ENCODE measurements around the gene TIMM22. TPM values are rescaled to one million over a fixed set of nuclear protein-coding genes. Genes with fewer than 3 reads are reported as not detected.

Gene TIMM22
- total RNA-seq (10 to 100 TPM; 13.7 to 49.0 (median 15.3) TPM), polyA plus RNA-seq (10 to 100 TPM in 1 of 3 donors, 1 to 10 TPM in 2; 7.8 to 17.8 (median 8.4) TPM)
- long read RNA-seq, donor 1, transcript TIMM22-201 (4 exons, 3,194 nt): major isoform, 26 of 34 reads
- long read RNA-seq, donor 1, partial matches to known transcripts: 8 of 34 reads
- long read RNA-seq, donor 1, other reads (novel, unspliced or antisense): 0 of 34 reads
- long read RNA-seq, donor 2, transcript TIMM22-201 (4 exons, 3,194 nt): major isoform, 17 of 28 reads
- long read RNA-seq, donor 2, partial matches to known transcripts: 11 of 28 reads
- long read RNA-seq, donor 2, other reads (novel, unspliced or antisense): 0 of 28 reads
- long read RNA-seq, donor 3, transcript TIMM22-201 (4 exons, 3,194 nt): major isoform, 14 of 14 reads
- long read RNA-seq, donor 3, partial matches to known transcripts: 0 of 14 reads
- long read RNA-seq, donor 3, other reads (novel, unspliced or antisense): 0 of 14 reads
- long read RNA-seq, donor 4, transcript TIMM22-201 (4 exons, 3,194 nt): major isoform, 54 of 55 reads
- long read RNA-seq, donor 4, partial matches to known transcripts: 0 of 55 reads
- long read RNA-seq, donor 4, other reads (novel, unspliced or antisense): 1 of 55 reads
- long read RNA-seq, donor 5, transcript TIMM22-201 (4 exons, 3,194 nt): major isoform, 79 of 82 reads
- long read RNA-seq, donor 5, partial matches to known transcripts: 3 of 82 reads
- long read RNA-seq, donor 5, other reads (novel, unspliced or antisense): 0 of 82 reads
- long read RNA-seq, donor 6, transcript TIMM22-201 (4 exons, 3,194 nt): major isoform, 23 of 28 reads
- long read RNA-seq, donor 6, partial matches to known transcripts: 5 of 28 reads
- long read RNA-seq, donor 6, other reads (novel, unspliced or antisense): 0 of 28 reads
- long read RNA-seq, donor 7, transcript TIMM22-201 (4 exons, 3,194 nt): major isoform, 12 of 12 reads
- long read RNA-seq, donor 7, partial matches to known transcripts: 0 of 12 reads
- long read RNA-seq, donor 7, other reads (novel, unspliced or antisense): 0 of 12 reads
- long read RNA-seq, donor 8, transcript TIMM22-201 (4 exons, 3,194 nt): major isoform, 35 of 40 reads
- long read RNA-seq, donor 8, partial matches to known transcripts: 5 of 40 reads
- long read RNA-seq, donor 8, other reads (novel, unspliced or antisense): 0 of 40 reads
- long read RNA-seq, donor 9, transcript TIMM22-201 (4 exons, 3,194 nt): major isoform, 18 of 18 reads
- long read RNA-seq, donor 9, partial matches to known transcripts: 0 of 18 reads
- long read RNA-seq, donor 9, other reads (novel, unspliced or antisense): 0 of 18 reads
- long read RNA-seq, donor 10, transcript TIMM22-201 (4 exons, 3,194 nt): major isoform, 16 of 27 reads
- long read RNA-seq, donor 10, partial matches to known transcripts: 11 of 27 reads
- long read RNA-seq, donor 10, other reads (novel, unspliced or antisense): 0 of 27 reads

GRCh38 chr17:996554-997344, at the start of gene TIMM22:
TSS of gene TIMM22 (plus strand) at chr17:997129. CDS start at chr17:997143, 14 bp downstream.
- Histone ChIP-seq H3K36me3 (replicated peaks in 1 of 2) (peaks cover 0 to 24% of the 10 kb centered on the region in 2 donors), H3K27ac (peak within 1 kb of the TSS; percentile 22 to 93 (median 85)), H3K4me3 (peak within 1 kb of the TSS; percentile 48 to 97 (median 72)), H3K4me1 (replicated peaks in 1 of 2) (peaks cover 10 to 34% of the 10 kb centered on the region in 2 donors), H3K27me3 (no peaks in the 10 kb centered on the region), H3K9me3 (replicated peaks in 1 of 3) (no peaks in the 10 kb centered on the region)
- intact Hi-C loops (cut with DNase I): no loop called here
- peak; percentile 78 to 81 for TF ChIP-seq POLR2A (IDR thresholded peaks at IDR 0.05)
- peak; percentile 88 to 97 (median 90) for TF ChIP-seq CTCF (IDR thresholded peaks at IDR 0.05)
- DNase-seq: peak; percentile 92 to 96 (median 93)
- 0 to 1% (median 0%) methylated on average over 26 to 71 of the region's 71 CpGs; no CpG with 5 or more reads in 1 of the 4 donors for whole genome bisulfite sequencing, 4 donors

DNA sequence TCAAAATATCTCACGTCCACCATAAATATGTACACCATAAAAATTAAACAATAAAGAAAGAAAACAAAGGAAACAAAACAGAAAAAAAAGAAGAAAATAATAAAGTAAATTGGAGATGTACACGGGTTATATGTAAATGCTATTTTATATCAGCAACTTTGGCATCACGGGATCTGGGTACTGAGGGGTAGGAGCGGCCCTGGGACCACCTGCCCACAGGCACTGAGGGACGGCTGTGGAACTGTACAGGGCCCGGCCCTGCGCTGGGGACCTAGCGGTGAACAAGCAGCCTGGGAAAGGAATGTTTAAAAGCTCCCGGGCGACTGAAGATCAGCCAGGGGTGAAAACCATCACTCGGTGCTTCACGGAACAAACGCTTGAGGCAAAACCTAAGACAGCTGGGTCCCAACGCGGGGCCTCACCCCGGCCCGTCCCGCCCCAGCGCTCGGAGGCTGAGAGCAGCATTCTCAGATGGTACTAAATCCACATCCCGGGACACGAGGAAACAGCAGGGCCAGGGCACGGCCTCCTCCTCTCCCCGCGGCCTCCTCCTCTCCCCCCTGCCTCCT, 48.6 kb upstream of the TIMM22 start:
- no peak overlapping the region for H3K27ac ChIP-seq
- 85 to 90% (median 85%) methylated on average over 13 to 23 of the region's 25 CpGs for WGBS, 4 donors
- H3K9me3 ChIP-seq (replicated peaks in 1 of 3): no peaks in the 10 kb centered on the region
- no peaks in the 10 kb centered on the region for H3K36me3 ChIP-seq (replicated peaks in 1 of 2)
- no peaks in the 10 kb centered on the region for H3K27me3 ChIP-seq
- peaks cover 0 to 6% of the 10 kb centered on the region in 2 donors for H3K4me1 ChIP-seq (replicated peaks in 1 of 2)
- no peak for TF ChIP-seq CTCF (IDR thresholded peaks at IDR 0.05)
- TF ChIP-seq POLR2A (IDR thresholded peaks at IDR 0.05): no peak
- intact Hi-C loops (cut with DNase I): no loop called here
- no peak for DNase-seq
- H3K4me3 ChIP-seq: no peak overlapping the region

DNA sequence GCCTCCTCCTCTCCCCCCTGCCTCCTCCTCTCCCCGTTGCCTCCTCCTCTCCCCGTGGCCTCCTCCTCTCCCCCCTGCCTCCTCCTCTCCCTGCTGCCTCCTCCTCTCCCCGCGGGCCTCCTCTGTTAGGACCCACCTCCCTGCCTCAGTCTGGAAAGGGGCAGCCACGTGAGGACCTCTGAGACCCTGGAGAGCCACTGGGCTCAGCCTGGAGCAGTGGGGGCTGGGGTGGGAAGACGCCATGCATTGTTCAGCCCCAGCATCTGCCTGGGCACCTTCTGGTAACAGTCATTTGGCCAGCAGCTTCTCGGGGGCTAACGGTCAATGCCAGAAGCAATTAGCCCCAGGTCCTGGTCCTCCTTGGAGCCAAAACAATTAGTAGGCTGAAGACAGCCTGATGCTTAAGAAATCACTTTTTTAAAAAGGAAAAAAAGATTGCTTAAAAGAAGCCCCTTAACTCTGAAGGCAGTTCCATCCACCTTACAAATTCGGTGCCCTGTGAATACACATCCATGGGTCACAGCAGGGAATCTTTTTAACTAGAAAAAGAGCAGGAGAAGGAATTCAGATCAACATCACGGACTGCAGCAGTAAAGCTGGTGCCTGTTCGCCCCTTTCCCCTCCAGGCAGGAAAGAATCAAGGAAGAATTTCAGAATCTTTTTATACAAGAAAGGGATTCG, 47.2 kb upstream of the TIMM22 start:
- H3K4me1 ChIP-seq (replicated peaks in 1 of 2): peaks cover 0 to 6% of the 10 kb centered on the region in 2 donors
- no peak for TF ChIP-seq POLR2A (IDR thresholded peaks at IDR 0.05)
- no peak for TF ChIP-seq CTCF (IDR thresholded peaks at IDR 0.05)
- WGBS, 4 donors: 62 to 74% (median 65%) methylated on average over 6 to 10 of the region's 12 CpGs
- H3K36me3 ChIP-seq (replicated peaks in 1 of 2): no peaks in the 10 kb centered on the region
- H3K27ac ChIP-seq: no peak overlapping the region
- no peak overlapping the region for H3K4me3 ChIP-seq
- intact Hi-C loops (cut with DNase I): no loop called here
- H3K27me3 ChIP-seq: no peaks in the 10 kb centered on the region
- no peaks in the 10 kb centered on the region for H3K9me3 ChIP-seq (replicated peaks in 1 of 3)
- DNase-seq: no peak

Data from adrenal gland (tissue), 19 donors.